Panc1 (cell line): ENCODE data around the gene ADD2.

Experiments
- CTCF ChIP-seq: fragments of 450-650 bp; IDR thresholded peaks from 2 replicates; pipeline ENCODE4 v1.5.1; 2017; ENCODE audit warnings: mild to moderate bottlenecking
- POLR2AphosphoS5 ChIP-seq: IDR thresholded peaks from 2 replicates; pipeline ENCODE4 v1.6.1; 2012; ENCODE audit warnings: mild to moderate bottlenecking, low read depth, low read length, moderate library complexity
- REST ChIP-seq, 2 experiments: IDR thresholded peaks; 2 replicates each; pipeline ENCODE4 v1.6.1; 2011 to 2012; ENCODE audit warnings: low read depth in 2 of 2, control low read depth in 1 of 2, low read length in 1 of 2, mild to moderate bottlenecking in 1 of 2, moderate library complexity in 1 of 2; ENCODE audit not compliant: insufficient read depth in 1 of 2
- SIN3A ChIP-seq: IDR thresholded peaks from 2 replicates; pipeline ENCODE4 v1.6.1; 2012; ENCODE audit warnings: low read depth, mild to moderate bottlenecking, low read length, moderate library complexity, borderline replicate concordance; ENCODE audit not compliant: insufficient read depth
- TCF7L2 ChIP-seq: IDR thresholded peaks from 2 replicates; pipeline ENCODE4 v1.6.1; 2011; ENCODE audit warnings: mild to moderate bottlenecking, low read depth, low read length, inconsistent platforms

GRCh38 chr2:70771446-70771845 is 3.4 kb upstream of the ADD2 start:
- TF ChIP-seq CTCF (no peak), POLR2AphosphoS5 (no peak), REST (IDR thresholded peaks at IDR 0.05; ENCODE audit: insufficient read depth in 1 of 2, low read depth in 2 of 2, low read length in 1 of 2) (no peak), SIN3A (no peak), TCF7L2 (no peak)
